GM19043 (cell line): ENCODE measurements around the gene DMWD.

Experiments
- ATAC-seq: cut with Tn5 transposase; IDR thresholded peaks from one replicate; pipeline ENCODE4 v1.9.1; 2021; ENCODE audit warnings: low read depth; ENCODE audit not compliant: unreplicated experiment

The DMWD gene

DNA sequence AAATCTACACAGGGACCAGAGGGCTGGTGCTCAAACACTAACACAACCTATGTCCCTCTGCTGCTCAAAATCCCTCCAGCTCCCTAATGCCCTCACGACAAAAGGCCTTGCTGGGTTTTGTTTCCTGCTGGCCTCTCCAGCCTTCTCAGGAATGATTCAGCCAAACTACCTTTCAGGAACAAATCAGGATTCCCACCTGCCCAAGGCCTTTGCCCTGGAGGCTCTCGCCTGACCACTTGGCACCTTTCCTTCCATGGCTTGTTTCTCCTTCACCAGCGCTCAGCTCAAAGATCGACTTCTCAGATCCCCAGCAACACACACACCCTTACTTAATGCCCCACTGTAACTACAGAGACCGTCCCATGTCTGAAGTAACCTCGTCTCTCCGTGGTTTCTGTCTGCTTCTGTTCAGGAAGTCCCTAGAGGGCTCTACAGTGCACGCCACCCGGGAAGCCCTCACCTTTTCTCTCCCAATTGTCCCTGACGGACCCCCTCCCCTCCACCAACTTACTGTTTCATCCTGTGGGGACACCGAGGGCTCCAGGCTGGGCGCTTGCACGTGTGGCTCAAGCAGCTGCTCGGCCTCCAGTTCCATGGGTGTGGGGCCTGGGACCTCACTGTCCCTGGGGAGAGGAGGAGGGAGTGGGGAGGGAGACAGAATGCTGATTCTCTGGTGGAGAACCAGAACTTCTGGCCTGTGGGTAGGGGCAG, 20.4 kb downstream of the DMWD start:
- no peak for ATAC-seq

GRCh38 chr19:45771311-45771933, 21.2 kb downstream of the DMWD start:
- ATAC-seq = no peak

- no peak for ATAC-seq
Observed at GRCh38 chr19:45770192-45771101, 22.2 kb downstream of the DMWD start.

DNA sequence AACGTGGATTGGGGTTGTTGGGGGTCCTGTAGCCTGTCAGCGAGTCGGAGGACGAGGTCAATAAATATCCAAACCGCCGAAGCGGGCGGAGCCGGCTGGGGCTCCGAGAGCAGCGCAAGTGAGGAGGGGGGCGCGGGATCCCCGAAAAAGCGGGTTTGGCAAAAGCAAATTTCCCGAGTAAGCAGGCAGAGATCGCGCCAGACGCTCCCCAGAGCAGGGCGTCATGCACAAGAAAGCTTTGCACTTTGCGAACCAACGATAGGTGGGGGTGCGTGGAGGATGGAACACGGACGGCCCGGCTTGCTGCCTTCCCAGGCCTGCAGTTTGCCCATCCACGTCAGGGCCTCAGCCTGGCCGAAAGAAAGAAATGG, 22.8 kb downstream of the DMWD start:
- ATAC-seq = peak; percentile 4

DNA sequence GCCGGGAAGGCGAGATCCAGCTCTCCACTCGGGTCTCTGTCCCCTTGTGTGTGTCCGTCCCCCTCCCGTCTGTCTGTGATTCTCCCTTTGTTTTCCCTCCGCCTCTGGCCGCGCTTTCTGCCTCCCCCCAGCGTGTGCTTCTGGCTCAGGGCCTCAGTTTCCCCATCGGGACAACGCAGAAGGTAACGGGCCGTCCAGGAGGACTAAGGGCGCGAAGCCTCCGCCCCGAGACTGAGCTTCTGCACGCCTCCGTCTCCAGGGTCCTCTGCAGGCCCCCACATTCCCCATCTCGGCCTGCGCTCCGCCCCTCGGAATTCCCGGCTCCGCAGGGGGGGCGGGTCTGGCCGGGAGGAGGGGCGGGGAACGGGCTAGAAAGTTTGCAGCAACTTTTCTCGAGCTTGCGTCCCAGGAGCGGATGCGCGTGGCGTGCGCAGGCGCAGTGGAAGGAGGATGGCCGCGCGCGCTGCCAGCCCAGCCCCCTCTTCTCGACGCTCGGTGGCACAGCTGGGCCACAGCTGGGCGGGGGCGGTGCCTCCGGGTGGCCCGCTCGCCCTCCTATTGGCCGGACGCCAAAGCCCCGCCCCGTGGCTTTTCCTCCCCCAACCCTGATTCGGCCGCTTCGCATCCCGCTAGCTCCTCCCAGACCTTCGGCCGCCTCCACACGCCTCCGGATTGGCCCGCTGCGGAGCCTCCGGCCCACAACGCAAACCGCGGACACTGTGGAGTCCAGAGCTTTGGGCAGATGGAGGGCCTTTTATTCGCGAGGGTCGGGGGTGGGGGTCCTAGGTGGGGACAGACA, 23.5 kb downstream of the DMWD start, which contains the start of gene SIX5:
Gene SIX5 (minus strand): TSS at position 269 of the 799 bp plus-strand sequence. CDS start 408 bp downstream, outside the sequence.
- peak; percentile 45 for ATAC-seq

- no peak for ATAC-seq
Observed at GRCh38 chr19:45768655-45768983, 24.0 kb downstream of the DMWD start.

DNA sequence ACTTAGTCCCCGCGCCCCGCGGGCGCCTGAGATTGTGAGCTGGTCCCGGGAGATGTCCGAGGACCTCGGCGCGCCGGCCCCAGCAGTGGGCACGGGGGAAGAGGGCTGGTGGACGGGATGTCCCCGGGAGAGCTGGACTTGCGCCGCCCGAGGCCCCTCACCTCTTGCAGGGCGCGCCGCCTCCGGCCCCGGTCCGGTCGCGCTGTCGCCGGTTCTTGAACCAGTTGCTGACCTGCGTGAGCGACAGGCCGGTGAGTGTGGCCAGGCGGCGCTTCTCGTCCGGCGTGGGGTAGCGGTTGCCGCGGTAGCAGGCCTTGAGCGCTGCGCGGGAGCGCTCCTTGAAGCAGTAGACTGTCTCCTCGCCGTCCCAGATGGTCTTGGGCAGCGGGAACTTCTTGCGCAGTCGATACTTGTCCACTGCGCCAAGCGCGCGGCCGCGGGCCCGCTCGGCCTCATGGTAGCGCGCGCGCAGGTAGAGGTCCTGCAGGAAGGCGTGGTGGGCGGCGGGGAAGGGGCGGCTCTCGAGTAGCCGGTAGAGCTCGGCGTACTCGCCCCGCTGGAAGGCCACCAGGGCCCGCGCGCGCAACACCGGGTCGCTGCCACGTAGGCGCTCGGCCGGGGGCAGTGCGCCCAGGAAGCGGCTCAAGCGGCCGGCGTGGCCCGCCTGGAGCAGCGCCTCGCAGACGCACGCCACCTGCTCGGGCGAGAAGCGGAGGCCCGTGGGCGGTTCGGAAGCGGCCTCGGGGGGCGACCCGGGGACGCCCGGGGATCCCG, 24.6 kb downstream of the DMWD start:
- no peak for ATAC-seq

GRCh38 chr19:45767410-45767880, 25.2 kb downstream of the DMWD start:
- no peak for ATAC-seq

DNA sequence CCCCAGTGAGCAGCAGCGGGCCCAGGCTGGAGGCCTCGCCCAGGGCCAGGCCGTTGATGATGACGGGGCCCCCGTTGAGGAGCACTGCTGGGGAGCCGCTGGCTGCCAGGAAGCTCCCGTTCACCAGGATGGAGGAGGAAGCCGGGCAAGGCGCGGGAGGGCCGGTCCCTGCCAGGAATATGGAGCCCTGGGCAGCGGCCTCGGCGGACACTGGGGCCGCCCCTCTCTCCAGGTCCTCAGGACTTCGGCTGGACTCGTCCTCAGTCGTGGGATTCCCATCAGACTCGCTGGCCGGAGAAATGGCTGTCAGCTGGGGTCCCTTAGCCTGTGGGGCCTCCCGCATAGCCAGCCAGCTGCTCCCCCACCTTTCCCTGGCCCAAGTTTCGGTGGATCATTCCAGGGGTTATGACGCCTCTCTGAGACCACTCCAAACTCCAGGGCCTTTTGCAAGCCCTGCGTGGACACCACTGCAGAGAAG, 25.7 kb downstream of the DMWD start:
- no peak for ATAC-seq

GRCh38 chr19:45766296-45766868, 26.3 kb downstream of the DMWD start:
- no peak for ATAC-seq

- ATAC-seq = no peak
Observed at GRCh38 chr19:45765702-45766295, 26.8 kb downstream of the DMWD start.

DNA sequence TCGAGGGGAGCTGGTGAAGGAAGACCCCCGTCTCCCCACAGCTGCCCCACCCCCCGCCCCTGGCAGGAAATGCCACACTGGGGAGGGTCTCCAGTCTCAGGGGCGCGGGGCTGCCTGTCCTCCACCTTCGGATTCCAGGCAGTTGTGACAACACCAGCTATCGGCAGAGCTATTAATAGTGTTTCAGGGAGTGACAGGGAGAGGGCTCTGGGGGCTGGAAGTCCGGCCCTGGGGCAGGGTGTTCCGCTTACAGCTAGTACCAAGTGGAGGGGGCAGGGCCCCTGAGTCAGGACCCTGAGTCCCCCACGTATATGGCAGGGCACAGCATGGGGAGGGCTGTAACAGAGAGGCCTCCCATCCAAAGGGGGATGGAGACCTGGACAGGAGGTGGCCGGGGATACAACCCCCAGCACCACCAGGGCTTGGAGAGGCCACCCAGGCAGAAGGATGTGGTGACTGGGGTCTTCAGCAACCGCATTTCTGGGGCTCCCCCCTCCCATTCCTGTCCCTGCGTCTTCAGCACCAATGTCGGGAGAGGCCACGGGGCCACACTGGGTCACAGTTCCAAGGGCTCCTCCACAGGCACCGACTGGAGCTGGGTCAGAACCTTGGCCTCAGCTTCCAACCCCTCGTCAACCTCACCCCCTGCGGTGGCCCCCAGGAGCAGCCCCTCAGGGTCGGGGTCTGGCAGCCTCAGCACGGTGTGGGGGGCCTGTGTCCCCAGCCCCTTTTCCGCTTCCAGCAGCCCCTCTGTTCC, 27.5 kb downstream of the DMWD start:
- ATAC-seq = no peak

DNA sequence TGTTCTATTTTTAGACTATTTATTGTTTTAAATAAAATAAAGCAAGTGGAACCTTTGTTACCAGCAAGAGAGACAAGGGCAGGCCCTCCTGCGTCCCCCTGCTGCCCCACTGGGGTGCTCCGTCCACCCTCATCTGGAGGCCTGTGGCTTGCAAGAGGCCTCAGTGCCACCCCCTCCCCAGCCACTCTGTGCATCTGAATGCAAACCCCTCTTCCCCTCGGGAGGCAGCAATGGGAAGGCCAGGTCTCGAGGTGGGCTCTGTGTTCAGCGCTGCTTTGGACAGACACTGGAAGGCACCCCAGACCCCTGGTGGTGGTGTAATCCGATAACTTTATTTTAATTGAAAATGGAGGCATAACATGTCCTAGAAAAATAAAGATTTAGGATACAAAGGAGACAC, 28.2 kb downstream of the DMWD start:
- ATAC-seq = no peak

DNA sequence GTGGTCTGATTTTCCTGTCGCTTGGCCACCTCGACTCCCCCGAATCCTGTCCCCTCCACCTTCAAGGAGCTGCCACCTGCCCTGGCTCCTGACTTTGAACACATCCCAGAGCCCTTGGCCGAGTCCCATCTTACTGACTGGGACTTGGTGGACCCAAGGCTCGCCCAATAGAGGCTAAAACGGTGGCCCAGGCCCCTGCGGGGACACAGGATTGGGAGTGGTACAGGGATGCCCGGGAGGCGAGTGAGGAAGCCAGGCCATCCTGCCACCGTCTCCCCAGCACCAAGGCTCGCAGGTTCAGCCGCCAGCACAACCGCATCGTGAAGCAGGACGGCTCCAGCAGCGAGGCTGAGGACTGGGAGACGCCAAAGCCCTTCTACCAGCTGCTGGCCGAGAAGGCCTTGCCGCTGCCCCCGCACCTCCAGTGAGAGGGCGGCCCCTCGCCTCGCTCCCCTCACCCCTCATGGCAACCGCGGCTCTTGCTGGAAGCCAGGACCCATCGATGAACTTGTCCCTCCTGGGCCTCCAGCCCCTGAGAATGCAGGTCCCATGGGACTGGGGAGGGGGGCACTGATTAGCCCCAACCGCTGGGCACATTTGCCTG, 28.9 kb downstream of the DMWD start:
- no peak for ATAC-seq

- ATAC-seq = no peak
Observed at GRCh38 chr19:45762870-45763631, 29.6 kb downstream of the DMWD start.

GRCh38 chr19:45761714-45762113, 30.9 kb downstream of the DMWD start:
- ATAC-seq = no peak

DNA sequence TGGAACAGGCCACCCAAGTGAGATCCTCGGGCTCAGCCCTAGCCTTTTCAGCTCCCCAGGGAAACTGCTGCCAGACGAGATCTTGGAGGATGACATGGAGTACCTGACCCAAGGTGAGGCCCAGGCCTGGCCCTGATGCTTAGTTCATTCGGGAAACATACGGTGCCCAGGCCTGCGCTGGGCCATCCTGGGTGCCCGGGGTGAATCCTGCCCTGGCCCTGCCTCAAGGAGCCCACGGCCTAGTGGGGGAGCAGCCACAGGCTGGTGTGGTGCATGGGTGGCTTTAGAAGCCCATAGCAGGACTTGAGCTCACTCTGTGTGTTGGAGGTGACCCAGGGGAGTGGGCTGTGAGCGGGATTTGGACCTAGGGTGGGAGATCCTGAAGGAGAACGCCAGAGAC, 33.7 kb downstream of the DMWD start:
- ATAC-seq = no peak
